ENCODE measurements around the gene IPO7.
"Not testable (repeated sequence)": the region's sequence is repeated elsewhere in the genome, so short reads cannot be mapped to it uniquely, and the experiment has no call there.

The IPO7 gene

GRCh38 chr11:9399466-9399865 is 15.0 kb downstream of the IPO7 start:
- no peak for DNase-seq

DNA sequence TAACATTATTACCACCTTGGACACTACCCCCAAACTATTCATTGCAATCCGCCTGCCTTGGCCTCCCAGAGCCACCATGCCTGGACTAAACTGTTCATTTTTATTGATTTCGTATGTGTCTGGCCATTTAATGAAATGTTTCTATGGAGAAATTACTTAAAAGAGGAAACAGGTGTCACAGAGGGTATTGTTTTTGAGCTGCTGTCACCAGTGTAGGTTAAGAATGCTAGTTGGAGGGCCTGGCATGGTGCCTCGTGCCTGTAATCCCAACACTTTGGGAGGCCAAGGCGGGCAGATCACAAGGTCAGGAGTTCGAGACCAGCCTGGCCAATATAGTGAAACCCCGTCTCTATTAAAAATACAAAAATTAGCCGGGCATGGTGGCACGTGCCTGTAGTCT is 17.4 kb downstream of the IPO7 start:
- not testable (repeated sequence) for DNase-seq

DNA sequence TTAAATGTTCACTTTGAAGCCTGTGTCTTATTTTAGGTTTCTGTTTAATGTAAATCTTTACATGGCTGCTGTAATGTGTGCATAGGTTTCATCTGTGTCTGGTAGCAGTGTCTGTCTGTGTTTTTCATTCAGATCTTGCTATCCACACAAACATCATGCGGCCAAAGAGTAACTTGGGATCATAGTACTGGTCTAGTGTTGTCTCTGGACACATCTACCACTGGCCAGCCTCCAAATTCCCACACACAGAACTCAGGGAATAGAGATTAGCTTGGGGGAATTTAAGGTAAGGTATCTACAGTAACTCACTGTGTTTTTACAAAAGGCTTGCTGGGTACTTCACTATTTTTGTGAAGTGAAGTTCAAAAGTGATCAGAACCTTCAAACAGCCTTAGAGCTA is 44.3 kb downstream of the IPO7 start:
- DNase-seq: no peak

DNA sequence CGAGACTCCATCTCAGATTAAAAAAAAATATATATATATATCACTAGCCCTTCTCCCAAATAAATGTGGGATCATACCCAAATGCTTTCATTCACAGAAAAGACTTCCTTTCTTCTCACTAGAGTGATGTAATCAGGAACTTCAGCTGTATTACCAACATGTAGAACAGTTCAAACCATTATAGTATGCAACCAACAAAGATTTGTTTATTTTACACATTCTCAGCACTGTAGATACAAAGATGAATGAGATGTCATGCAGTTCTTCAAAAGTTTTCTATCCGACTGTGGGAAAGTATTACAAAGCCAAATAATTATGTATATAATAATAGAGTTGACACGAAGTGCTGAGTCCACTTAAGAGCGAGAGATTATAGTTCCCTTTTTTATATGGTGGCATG is 54.2 kb downstream of the IPO7 start:
- DNase-seq: no peak

- no peak for DNase-seq
Observed at GRCh38 chr11:9446230-9446629, 61.8 kb downstream of the IPO7 start.

GRCh38 chr11:9448576-9449352 is 64.3 kb downstream of the IPO7 start:
- DNase-seq: no peak

GRCh38 chr11:9452023-9452422 is 67.6 kb downstream of the IPO7 start:
- peak; percentile 37 for DNase-seq

GRCh38 chr11:9455722-9456121 is 71.3 kb downstream of the IPO7 start:
- no peak for DNase-seq

DNA sequence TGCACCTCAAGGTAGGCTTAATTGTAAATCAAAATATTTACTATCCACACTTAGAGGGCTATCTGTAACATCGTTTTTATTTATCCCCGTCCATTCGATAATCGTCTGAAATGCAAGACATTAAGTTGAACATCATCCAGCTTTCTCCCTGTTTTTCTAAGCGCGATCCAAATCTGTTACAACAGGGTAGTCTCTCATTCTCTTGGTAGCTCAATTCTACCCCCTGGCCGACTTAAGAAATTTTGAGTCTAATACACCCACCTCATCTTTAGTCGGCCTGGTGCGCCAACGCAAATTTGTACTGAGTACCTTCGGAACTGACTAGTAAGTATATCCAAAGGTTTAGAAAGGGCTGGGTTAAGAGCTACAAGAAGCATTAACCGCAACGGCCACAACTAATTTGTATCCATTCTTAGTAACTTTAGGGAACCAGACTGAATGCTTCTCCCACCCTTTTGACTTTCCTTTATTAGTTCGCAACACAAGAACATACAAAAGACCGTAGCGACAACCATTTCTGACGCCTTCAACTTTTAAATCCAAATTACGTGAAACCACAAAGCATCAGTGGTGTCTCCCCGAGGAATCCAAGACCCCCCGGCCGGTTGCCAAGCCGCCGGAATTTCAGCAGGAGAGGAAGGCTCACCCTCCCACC is 75.3 kb downstream of the IPO7 start:
- DNase-seq: no peak

- DNase-seq: peak; percentile 99
Observed at GRCh38 chr11:9460322-9461062, 76.0 kb downstream of the IPO7 start, which contains the start of gene ZNF143. Gene ZNF143, plus strand, starts transcription at chr11:9461012. Its CDS starts 10,297 bp downstream, at chr11:9471309.

DNA sequence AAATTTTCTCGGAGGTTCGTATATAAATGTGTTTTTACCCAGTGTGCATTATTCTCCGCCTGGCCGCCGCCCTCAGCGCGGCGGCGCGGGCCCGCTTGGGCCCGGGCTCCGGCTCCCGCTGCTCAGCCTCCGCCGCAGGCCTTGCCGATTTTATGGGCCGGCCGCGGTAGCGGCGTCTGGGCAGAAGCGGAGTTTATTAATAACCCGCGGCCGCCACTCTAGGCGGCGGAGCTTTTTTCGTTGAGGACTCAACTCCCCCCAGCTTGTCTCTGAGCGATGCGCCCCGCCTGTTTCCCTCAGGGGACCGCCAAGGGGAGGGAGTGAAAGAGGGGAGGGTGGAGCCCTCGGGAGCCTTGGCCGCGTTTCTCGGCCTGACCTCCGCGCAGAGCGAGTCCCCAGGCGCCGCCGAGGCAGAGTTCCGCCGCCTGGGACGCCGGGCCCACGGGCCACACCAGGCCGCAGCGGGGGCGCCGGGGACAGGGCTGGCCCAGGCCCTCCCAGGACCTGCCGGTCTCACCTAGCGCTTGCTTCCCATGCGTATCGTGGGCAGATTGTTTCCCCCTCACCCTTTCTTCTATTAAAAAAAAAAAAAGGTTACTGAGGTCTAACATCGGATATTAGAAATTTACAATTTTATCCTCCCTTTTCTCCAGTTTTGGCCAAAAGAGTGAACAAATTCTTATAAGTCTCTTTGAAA is 76.8 kb downstream of the IPO7 start:
- peak; percentile 86 for DNase-seq

DNA sequence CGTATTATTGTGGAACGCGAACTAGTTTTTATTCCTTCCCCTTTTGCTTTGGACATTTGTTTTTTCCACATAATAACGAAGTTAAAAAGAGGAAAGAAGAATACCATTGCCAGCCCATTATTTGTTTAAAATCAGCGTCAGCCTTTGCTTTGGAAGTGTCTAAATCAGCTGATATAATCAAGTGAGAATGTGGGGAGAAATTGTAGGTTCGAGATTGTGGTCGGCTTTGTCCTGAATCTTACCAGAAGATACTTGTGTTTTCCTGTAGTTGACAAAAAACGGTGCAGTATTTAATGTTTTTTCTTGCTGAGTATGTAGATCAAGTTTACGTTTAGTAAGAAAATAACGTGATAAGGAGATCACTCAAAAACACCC is 77.3 kb downstream of the IPO7 start:
- DNase-seq: no peak

GRCh38 chr11:9462172-9462799 is 77.8 kb downstream of the IPO7 start:
- DNase-seq: no peak

GRCh38 chr11:9462806-9463537 is 78.5 kb downstream of the IPO7 start:
- peak; percentile 42 for DNase-seq

DNA sequence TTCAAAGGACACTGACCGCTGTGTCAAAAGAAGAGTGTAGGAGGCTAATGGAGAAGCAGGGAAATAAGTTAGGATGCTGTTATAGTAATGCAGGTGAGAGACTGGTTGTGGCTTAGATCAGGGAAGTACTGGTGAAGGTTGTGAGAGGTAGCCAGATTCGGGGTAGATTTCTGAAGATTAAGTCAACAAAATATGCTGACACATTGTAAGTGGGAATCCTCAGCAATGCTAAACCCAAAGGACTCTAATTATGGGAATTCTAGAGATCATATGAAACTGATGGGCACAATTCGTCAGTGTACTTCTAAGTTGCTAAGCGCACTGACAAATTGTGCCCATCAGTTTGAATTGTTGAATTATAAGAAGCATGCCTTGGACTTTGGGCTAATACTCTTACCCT is 86.3 kb downstream of the IPO7 start:
- no peak for DNase-seq

- no peak for DNase-seq
Observed at GRCh38 chr11:9473408-9473807, 89.0 kb downstream of the IPO7 start.

DNA sequence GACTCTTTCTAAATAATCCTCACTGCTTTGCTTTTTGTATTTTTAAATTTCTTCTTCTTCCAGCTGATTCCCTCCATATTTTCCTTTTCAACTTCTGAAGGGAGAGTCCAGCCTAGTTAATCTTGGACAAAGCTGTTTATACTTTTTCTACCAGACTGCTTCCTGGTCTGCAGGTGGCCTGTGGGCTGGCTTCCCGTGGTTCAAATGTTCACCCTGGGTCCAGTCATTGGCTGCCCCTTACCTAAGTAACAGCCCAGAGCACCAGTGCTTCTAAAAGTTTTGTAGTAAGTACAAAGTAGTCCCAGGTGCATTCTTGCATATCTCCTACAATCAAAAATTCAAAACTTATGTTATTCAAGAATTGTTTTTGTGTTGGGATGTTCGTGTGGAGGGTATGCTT is 95.4 kb downstream of the IPO7 start:
- no peak for DNase-seq

- DNase-seq: no peak
Observed at GRCh38 chr11:9489080-9489765, 104.8 kb downstream of the IPO7 start.

- DNase-seq: no peak
Observed at GRCh38 chr11:9490376-9490775, 105.9 kb downstream of the IPO7 start.

GRCh38 chr11:9493492-9493891 is 109.0 kb downstream of the IPO7 start:
- no peak for DNase-seq

GRCh38 chr11:9494316-9494715 is 109.9 kb downstream of the IPO7 start:
- DNase-seq: no peak
